HG02852 (cell line): ENCODE data around the gene AP3S2.
"Not testable (repeated sequence)": the region's sequence is repeated elsewhere in the genome, so short reads cannot be mapped to it uniquely, and the experiment has no call there.

Source experiments
- ATAC-seq: cut with Tn5 transposase; IDR thresholded peaks from one replicate; pipeline ENCODE4 v1.9.1; 2021; ENCODE audit warnings: mild to moderate bottlenecking, moderate library complexity; ENCODE audit not compliant: unreplicated experiment

The AP3S2 gene

DNA sequence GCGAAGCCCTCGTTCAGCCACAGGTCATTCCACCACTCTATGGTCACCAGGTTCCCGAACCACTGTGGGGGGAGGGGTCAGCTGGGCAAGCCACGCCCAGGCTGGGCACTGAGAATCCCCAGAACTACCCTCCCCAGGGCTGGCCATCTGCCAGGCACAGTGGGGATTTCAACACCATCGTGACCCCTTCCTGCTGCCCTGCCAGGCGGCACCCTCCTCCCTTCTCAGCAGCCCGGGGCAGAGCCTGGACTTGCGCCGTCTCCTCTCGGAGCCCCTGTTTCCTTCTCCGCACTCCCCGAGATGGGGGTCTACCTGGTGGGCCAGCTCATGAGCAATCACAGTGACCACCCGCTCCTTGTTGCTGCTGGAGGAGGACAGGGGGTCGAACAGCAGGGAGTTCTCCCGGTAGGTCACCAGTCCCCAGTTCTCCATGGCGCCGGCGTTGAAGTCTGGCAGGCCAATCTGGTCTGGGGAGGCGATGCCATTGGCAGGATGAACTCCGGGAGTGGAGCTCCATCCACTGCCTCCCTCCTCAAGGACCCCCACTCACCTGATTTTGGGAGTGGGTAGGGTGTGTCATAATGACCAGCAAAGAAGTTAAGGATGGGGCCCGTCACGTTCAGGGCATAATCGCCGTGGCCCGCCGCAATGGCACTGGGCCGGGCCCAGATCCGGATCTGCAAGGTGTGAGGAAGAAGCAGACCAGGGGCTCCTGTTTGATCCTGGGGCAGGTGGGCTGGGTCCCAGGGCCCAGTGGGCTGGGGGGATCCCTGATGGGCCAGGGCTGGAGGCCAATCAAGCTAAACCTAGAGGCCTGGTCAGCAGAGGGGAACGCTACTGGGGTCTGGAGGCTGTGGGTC is 89.6 kb downstream of the AP3S2 start:
- no peak for ATAC-seq

DNA sequence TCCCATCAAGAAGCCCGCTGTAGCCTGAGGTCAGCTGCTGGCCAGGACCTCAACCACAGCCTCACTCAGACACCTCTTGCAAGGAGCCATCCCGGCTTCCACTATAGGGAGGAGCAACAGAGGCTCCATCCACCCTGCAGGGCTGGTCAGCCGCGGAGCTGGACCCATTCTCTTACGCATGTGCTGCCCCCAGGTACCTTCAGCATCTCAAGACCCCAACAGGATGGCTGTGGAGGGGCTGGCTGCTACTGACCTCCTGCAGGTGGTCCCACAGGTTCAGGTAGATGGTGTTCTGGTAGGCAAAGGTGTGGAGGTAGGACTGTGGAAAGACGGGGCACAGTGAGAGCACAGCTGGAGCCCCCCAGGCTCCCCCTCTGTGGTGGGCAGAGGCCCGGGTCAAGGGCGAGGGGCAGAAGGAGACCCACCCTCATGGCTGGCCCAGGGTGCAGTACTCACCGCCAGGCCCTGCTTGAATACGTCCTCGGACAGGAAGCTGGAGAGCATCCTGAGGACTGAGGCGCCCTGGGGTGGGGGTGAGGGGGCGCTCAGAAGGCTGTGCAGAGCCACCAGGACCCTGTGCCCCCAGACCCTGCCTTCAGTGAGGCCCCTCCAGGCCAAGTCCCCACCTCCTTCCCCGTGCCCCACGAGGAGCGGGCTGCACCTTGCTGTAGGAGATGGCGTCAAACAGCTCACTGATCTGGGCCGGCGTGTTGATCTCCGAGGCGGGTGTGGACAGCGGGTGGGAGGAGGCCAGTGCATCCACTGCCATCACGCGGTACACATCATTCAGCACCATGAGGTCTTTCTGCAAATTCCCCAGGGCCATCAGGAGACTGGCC is 90.6 kb downstream of the AP3S2 start:
- no peak for ATAC-seq

DNA sequence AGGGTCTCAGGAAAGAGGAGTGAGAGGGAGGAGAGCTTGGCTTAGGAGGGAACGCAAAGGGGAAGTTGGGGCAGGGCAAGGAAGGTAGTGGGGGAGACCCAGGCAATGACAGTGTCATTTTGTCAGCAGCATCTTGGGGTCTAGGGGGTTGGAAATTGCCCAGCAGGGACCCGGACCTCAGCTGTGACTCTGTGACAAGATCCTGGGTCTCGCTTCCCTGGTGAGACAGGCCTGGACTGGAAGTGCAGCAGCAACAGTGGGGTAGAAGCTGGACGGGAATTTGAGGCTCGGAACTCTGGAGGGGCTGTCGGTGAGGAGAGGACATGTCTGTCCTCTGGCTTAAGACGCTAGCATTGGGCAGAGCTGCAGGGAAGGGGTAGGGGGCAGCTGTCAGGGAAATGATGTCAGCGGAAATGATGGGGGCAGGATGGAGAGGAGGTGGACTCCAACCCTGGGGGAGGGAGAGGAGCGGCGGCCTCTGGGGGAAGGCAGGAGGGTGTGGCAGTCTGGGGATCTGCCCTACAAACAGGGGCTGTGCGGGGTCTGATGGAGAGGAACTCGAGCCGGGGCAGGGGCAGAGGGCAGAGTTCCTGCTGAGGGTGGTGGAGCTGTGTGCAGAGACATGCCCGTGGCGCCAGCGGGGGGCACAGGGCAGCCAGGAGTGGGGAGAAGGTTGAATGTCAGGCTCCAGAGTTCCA is 91.4 kb downstream of the AP3S2 start:
- no peak for ATAC-seq

GRCh38 chr15:89801471-89802195 is 92.2 kb downstream of the AP3S2 start:
- no peak for ATAC-seq

DNA sequence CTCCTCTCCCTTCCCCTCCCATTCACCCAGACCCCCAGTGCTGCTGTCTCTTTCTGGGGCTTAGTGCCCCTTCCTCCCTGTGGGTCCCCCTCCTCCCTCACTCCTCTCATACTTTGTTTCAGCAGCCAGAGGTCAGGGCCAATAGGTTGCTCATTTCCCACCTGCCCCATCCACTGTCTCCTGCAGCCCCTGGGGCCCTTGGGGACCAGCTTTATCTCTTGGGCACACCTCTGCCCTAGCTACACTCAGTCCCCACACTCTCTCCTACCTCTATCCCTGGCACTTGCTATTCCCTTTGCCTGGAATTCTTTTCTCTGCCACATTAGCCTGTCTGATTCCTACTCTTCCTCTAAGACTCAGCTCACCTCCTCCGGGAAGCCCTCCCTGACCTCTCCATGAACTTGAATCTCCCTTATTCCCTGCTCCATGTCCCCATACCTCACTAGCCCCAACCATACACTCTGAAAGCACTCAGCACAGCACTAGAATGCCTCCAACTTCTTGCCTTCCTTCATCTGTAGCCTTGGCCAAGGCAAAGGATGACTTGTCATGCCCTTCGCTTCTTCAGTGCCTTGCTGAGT is 93.8 kb downstream of the AP3S2 start:
- ATAC-seq = no peak

DNA sequence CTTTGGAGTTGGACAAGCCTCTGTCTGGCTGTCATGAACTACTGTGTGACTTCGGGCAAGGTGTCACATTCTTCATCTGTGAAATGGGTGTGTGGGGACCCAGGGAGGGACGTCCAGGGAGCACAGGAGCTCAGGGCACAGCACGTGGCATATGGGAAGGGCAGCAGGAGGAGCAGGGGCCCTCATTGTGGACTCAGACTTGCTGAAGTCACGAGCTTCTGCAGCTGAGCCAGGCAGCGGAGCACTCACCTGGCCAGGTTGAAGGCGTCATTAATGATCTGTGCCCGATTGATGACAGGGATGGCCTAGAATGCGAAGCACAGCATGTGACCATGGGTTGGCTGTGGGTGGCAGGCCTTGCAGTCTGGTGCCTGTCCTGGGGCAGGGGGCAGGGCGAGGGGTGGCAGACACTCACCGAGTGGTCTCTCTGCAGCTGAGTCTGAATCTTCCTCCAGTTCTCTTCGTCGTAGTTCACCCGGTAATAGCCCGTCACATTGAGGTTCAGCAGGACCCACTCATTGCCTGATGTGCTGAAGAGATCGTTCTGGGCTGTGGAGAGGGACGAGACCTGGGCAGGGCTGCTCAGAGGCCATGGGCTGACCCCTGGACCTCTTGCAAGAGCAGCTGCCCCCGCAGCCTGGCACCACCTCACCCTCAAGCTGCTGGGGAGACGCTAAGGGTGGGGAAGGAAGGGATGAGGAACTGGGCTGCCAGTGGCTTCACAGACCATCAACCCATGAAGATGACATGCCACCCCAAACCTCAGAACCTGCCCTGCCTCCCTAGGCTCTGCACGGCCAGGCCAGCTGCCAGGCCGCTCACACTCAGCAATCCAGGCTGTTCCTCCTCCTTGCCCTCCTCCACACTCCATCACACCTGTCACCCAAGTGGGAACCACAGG is 94.5 kb downstream of the AP3S2 start:
- no peak for ATAC-seq

- no peak for ATAC-seq
These were observed 96.1 kb downstream of the AP3S2 start for GRCh38 chr15:89797678-89798201.

DNA sequence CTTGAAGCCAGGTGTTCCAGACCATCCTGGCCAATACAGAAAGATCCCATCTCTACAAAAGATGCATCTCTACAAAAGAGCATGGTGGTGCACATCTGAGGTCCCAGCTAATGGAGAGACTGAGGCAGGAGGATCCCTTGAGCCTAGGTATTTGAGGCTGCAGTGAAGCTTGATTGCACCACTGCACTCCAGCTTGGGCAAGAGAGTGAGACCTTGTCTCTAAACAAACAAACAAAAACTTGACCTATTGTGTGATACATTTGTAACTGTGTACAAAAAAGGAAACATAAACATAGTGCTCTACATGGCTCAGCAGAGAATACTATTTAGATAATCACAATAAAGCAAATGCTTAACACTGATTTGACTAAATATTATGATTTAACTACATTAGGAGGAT is 97.8 kb downstream of the AP3S2 start:
- no peak for ATAC-seq

- no peak for ATAC-seq
These were observed 99.1 kb downstream of the AP3S2 start for GRCh38 chr15:89794627-89795241.

DNA sequence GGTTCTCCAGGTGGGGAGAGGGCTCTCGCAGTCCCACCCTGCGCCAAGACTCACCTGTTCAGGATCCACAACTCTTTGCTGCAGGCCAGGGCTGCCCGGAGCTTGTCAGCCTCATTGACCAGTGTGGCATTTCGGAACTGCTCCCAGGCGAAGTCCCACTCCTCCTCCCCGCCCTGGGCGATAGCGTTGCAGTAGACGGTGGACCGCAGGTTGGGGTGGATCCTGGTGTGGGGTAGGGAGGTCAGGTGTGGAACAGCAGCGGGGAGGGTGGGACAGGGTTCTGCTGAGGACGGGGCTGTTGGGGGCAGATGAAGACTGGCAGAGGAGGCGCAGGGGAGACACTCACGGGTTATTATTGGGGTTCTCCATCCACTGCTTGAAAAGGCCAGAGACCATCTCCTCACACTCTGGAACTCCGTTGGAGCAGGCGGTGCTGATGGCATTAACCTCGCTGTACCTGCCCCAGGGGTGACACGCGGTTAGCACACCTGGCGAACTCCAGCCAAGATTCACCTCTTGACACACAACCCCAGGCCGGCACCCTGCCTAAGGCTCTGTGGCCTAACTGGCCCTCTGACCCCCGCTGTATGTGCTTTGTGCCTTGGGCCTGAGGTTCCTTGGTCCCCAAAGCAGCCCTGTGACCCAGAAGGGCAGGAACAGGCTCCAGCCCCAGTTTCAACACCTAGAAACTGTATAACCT is 101.5 kb downstream of the AP3S2 start:
- ATAC-seq = no peak

- ATAC-seq = no peak
These were observed 103.1 kb downstream of the AP3S2 start for GRCh38 chr15:89790661-89791060.

GRCh38 chr15:89790206-89790605 is 103.6 kb downstream of the AP3S2 start:
- no peak for ATAC-seq

DNA sequence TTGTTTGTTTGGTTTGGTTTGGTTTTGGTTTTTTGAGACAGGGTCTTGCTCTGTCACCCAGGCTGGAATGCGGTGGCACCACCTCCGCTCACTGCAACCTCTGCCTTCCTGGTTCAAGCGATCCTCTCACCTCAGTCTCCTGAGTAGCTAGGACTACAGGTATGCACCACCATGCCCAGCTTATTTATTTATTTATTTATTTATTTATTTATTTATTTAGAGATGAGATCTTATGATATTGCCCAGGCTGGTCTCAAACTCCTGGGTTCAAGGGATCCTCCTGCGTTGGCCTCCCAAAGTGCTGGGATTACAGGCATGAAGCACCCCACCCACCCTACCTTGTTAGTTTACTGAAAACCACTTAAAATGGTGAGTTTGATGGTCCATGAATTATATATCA is 105.2 kb downstream of the AP3S2 start:
- not testable (repeated sequence) for ATAC-seq

DNA sequence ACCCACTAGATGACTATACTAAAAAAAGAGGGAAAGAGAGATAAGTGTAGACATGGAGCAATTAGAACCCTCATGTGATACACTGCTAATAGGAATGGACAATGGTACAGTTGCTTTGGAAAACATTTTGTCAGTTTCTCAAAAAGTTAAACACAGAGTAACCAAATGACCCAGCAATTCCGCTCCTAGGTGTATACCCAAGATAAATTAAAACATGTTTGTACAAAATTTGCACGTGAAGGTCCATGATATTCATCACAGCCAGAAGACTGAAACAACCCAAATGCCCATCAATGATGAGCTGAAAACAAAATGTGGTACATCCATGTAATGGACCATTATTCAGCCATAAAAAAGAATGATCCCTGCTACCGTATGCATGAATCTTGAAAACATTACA is 105.8 kb downstream of the AP3S2 start:
- ATAC-seq = no peak

- ATAC-seq = no peak
These were observed 108.0 kb downstream of the AP3S2 start for GRCh38 chr15:89785774-89786140.

DNA sequence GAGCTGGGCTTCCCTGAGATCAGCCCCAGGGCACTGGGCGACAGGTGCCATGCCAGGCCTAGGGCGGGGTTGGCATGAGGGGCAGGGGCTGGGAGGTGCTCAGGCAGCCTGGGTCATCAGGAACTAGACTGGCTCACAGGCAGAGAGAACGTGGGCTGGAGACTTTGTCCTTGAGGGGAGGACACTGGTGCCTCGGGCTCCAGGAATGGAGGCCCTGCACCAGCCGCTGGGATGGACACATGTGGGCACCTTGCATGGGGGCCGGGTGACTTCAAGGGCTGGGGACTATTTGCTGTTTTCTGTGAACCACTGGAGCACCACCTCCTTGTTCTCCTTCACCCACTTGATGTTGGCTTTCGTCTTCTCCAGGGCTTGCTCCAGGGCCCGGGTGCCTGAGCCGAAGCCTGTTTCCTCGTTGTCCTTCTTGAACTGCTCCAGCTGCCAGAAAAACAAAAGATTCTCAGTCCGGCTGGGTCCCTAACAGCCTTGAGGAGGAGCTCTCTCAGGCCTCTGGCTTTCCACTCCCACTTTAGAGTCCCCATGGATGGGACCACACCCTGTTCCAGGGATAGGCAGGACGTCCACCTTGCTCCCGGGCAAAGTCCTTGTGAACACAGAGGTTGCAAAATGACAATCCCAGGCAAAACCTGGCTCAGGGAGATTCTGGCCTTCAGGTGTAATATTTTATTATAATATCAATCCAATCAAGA is 108.6 kb downstream of the AP3S2 start:
- ATAC-seq = no peak

DNA sequence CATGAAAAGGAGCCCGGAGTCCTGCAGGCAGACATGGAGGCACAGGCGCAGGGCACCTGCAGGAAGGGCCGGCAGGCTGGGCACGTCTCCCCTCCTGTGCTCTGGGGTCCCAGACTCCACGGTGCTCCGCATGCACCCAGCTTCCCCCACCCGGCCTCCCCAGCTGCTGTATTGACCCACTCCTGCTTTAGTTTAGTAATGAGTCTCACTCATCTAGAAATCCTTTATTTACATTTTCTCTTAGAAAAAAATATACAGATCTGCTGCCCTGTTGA is 109.2 kb downstream of the AP3S2 start:
- no peak for ATAC-seq
